Neuronal stem cell (in vitro differentiated cells): Measurements from ENCODE around the gene MDP1.
"Not testable (repeated sequence)": the region's sequence is repeated elsewhere in the genome, so short reads cannot be mapped to it uniquely, and the experiment has no call there.

Experiments
- DNase-seq: peaks from one replicate; pipeline ENCODE4 v3.0.0-alpha.2; 2013; ENCODE audit warnings: low spot score
- H2AFZ ChIP-seq: one replicate; pipeline ENCODE4 v1.6.1; 2013; ENCODE audit warnings: mild to moderate bottlenecking, low read length, inconsistent platforms
- H2AK5ac ChIP-seq: 2 replicates; pipeline ENCODE4 v1.6.1; 2013; ENCODE audit warnings: low read depth, mild to moderate bottlenecking, inconsistent platforms, low read length, moderate library complexity, mixed read lengths
- H2BK120ac ChIP-seq: 2 replicates; pipeline ENCODE4 v1.6.1; 2013; ENCODE audit warnings: low read depth, mild to moderate bottlenecking, inconsistent platforms, low read length, moderate library complexity, mixed read lengths
- H2BK12ac ChIP-seq: one replicate; pipeline ENCODE4 v1.6.1; 2013; ENCODE audit warnings: low read length, inconsistent platforms
- H2BK15ac ChIP-seq: 2 replicates; pipeline ENCODE4 v1.6.1; 2013; ENCODE audit warnings: mild to moderate bottlenecking, low read length, inconsistent platforms, mixed read lengths
- H2BK5ac ChIP-seq: one replicate; pipeline ENCODE4 v1.6.1; 2013; ENCODE audit warnings: inconsistent platforms, mild to moderate bottlenecking, low read length, moderate library complexity
- H3K14ac ChIP-seq: one replicate; pipeline ENCODE4 v1.6.1; 2013; ENCODE audit warnings: low read length, inconsistent platforms
- H3K18ac ChIP-seq: 2 replicates; pipeline ENCODE4 v1.6.1; 2013; ENCODE audit warnings: low read length, inconsistent platforms
- H3K23ac ChIP-seq: 2 replicates; pipeline ENCODE4 v1.6.1; 2013; ENCODE audit warnings: low read depth, mild to moderate bottlenecking, mixed read lengths, low read length, inconsistent platforms; ENCODE audit not compliant: poor library complexity
- H3K27ac ChIP-seq: replicated peaks from 3 replicates; pipeline ENCODE4 v1.5.1; 2013; ENCODE audit warnings: low read length, inconsistent platforms
- H3K27me3 ChIP-seq, 3 experiments: 2 replicates each; pipeline ENCODE4 v1.6.1; 2013; ENCODE audit warnings: low read length in 3 of 3, mild to moderate bottlenecking in 2 of 3, inconsistent platforms in 1 of 3, low read depth in 1 of 3, mixed read lengths in 1 of 3, moderate library complexity in 1 of 3; ENCODE audit not compliant: control insufficient read depth in 3 of 3, insufficient read depth in 3 of 3
- H3K36me3 ChIP-seq, 2 donors: replicated peaks in 1 of 2; 2 replicates each; pipeline ENCODE4 v1.6.1; 2013; ENCODE audit warnings: low read length in 2 of 2; ENCODE audit not compliant: control insufficient read depth in 2 of 2, insufficient read depth in 2 of 2
- H3K4ac ChIP-seq: 2 replicates; pipeline ENCODE4 v1.6.1; 2013; ENCODE audit warnings: inconsistent platforms, mild to moderate bottlenecking, low read length, moderate library complexity
- H3K4me1 ChIP-seq, 2 donors: 1 replicate in 1 of 2; 2 replicates in 1 of 2; pipeline ENCODE4 v1.6.1; 2013; ENCODE audit warnings: low read length in 2 of 2, low read depth in 1 of 2; ENCODE audit not compliant: control insufficient read depth in 2 of 2, insufficient read depth in 1 of 2
- H3K4me2 ChIP-seq: one replicate; pipeline ENCODE4 v1.6.1; 2013; ENCODE audit warnings: mild to moderate bottlenecking, low read length, inconsistent platforms; ENCODE audit not compliant: insufficient read depth, poor library complexity, severe bottlenecking
- H3K4me3 ChIP-seq, 2 donors: 2 replicates each; pipeline ENCODE4 v1.5.1; 2013; ENCODE audit warnings: low read length in 2 of 2, mild to moderate bottlenecking in 2 of 2, inconsistent platforms in 1 of 2, moderate library complexity in 1 of 2
- H3K79me1 ChIP-seq: one replicate; pipeline ENCODE4 v1.6.1; 2013; ENCODE audit warnings: low read depth, mild to moderate bottlenecking, inconsistent platforms, low read length, moderate library complexity
- H3K9ac ChIP-seq: one replicate; pipeline ENCODE4 v1.6.1; 2013; ENCODE audit warnings: mild to moderate bottlenecking, low read depth, low read length, inconsistent platforms; ENCODE audit not compliant: poor library complexity
- H3K9me3 ChIP-seq, 2 donors: replicated peaks in 1 of 2; 2 replicates each; pipeline versions ENCODE3 to v1.6.1; 2013; ENCODE audit warnings: low read length in 2 of 2, mild to moderate bottlenecking in 2 of 2, inconsistent platforms in 1 of 2, low read depth in 1 of 2, mixed read lengths in 1 of 2, moderate library complexity in 1 of 2; ENCODE audit not compliant: control insufficient read depth in 2 of 2, insufficient read depth in 1 of 2
- H4K8ac ChIP-seq: one replicate; pipeline ENCODE4 v1.6.1; 2013; ENCODE audit warnings: low read depth, mild to moderate bottlenecking, inconsistent platforms, low read length, moderate library complexity
- H4K91ac ChIP-seq: one replicate; pipeline ENCODE4 v1.6.1; 2013; ENCODE audit warnings: low read length, low read depth, mild to moderate bottlenecking, inconsistent platforms; ENCODE audit not compliant: poor library complexity
- WGBS, 2 donors: extraction: QIAGEN DNeasy Blood & Tissue Kit; methylation state at CpG; one replicate each; pipeline ENCODE4 v1.1.7; 2013; ENCODE audit warnings: missing lambda C conversion rate in 2 of 2, mixed read lengths in 1 of 2; ENCODE audit not compliant: insufficient read length in 2 of 2, insufficient replicate concordance in 1 of 2; ENCODE audit errors: extremely low coverage in 2 of 2; 5-methylcytosine and 5-hydroxymethylcytosine counted together

The MDP1 gene

DNA sequence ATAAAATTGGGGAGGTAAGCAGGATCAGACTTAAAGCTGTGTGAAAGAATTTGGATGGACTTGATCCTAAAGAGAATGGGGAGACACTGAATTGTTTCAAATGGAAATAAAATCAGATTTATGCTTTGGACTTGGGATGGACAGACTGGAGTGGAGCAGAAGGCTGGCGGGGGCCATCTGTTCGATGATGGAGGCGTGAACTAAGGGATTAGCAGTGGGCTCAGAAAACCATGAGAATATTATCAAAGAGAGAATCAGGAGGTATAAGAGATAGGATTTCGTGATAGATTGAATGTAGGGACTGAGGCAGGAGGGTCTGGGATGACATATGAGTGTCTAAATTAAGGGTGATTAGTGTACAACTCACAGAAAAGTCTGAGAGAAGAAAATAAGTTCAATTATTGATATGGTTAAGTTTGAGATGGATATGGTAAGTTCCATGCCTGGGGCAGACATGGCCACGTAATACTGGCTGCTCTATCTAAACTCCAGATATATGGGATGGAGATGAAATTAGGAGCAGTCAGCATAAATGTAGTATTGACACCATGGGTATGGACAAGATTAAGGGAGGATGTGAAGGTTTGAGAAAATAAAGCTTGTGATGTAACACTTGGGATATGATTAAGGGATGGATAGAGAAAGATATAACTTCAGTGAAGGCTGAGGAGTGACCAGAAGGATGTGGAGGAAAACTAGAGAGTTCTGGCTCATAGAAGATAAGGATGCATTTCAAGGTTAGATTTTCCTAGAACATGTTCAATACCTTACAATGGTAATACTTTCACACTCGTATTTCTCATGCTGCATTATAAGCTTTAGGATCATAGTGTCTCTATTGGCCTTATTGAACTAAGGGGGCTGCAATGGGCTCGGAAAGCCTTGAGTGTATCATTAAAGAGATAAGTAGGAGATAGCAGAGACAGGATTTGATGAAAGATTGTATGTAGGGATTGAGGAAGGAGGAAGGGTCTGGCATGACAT is 11.4 kb downstream of the MDP1 start:
- H2AK5ac ChIP-seq = no peak overlapping the region
- H3K36me3 ChIP-seq = peaks cover 33 to 78% of the 10 kb centered on the region in 2 donors
- no peak overlapping the region for H3K4me3 ChIP-seq
- H3K23ac ChIP-seq = no peak overlapping the region
- H3K4me1 ChIP-seq = no peaks in the 10 kb centered on the region
- no peak overlapping the region for H2BK5ac ChIP-seq
- no peak overlapping the region for H2AFZ ChIP-seq
- H3K9ac ChIP-seq = no peak overlapping the region
- DNase-seq = no peak
- no peak overlapping the region for H4K91ac ChIP-seq
- H2BK12ac ChIP-seq = no peak overlapping the region
- H3K18ac ChIP-seq = no peak overlapping the region
- H3K4me2 ChIP-seq = no peak overlapping the region
- no peak overlapping the region for H4K8ac ChIP-seq
- no peak overlapping the region for H2BK120ac ChIP-seq
- H3K14ac ChIP-seq = no peak overlapping the region
- no peak overlapping the region for H2BK15ac ChIP-seq
- H3K27ac ChIP-seq = no peak overlapping the region
- 100% methylated on average over 1 of the region's 7 CpGs for WGBS, 2 donors
- H3K9me3 ChIP-seq = peaks cover 3 to 7% of the 10 kb centered on the region in 2 donors
- H3K4ac ChIP-seq = no peak overlapping the region
- peaks cover 7% of the 10 kb centered on the region for H3K79me1 ChIP-seq
- no peaks in the 10 kb centered on the region for H3K27me3 ChIP-seq

DNA sequence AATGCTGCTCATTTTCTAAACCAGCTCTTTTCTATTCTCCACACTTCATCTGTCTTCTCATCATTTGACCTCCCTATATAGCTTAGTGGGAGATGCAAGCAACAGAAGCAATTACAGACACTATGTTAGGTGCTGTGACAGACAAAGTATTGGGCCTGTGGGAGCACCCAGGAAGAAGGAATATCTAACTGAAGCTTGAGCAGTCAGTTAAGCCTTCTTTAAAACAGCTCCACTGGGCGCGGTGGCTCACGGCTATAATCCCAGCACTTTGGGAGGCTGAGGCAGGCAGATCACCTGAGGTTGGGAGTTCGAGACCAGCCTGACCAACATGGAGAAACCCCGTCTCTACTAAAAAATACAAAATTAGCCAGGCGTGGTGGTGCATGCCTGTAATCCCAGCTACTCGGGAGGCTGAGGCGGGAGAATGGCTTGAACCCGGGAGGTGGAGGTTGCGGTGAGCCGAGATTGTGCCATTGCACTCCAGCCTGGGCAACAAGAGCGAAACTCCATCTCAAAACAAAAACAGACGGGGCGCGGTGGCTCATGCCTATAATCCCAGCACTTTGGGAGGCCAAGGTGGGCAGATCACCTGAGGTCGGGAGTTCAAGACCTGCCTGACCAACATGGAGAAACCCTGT is 12.5 kb downstream of the MDP1 start:
- not testable (repeated sequence) for H3K14ac ChIP-seq, H4K8ac ChIP-seq, H3K23ac ChIP-seq, H2BK5ac ChIP-seq, H2AFZ ChIP-seq, H3K18ac ChIP-seq, H3K4ac ChIP-seq, H3K4me2 ChIP-seq, H2BK15ac ChIP-seq, H2BK12ac ChIP-seq, H3K9me3 ChIP-seq, H4K91ac ChIP-seq, H2AK5ac ChIP-seq, DNase-seq, H2BK120ac ChIP-seq, H3K4me1 ChIP-seq, H3K4me3 ChIP-seq, H3K27me3 ChIP-seq, H3K79me1 ChIP-seq, H3K27ac ChIP-seq, H3K9ac ChIP-seq
- peaks cover 28 to 78% of the 10 kb centered on the region in 2 donors for H3K36me3 ChIP-seq
- WGBS, 2 donors = no CpG with 5 or more reads among the region's 16 CpGs

DNA sequence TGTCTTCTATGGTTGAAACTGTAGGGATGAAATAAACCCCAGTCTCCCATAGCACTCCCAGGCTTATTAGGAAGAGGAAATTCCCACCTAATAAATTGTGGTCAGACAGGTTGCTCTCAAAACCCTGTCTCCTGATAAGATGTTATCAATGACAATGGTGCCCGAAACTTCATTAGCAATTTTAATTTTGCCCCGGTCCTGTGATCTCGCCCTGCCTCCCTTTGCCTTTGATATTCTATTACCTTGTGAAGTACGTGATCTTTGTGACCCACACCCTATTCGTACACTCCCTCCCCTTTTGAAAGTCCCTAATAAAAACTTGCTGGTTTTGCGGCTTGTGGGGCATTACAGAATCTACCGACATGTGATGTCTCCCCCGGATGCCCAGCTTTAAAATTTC is 13.3 kb downstream of the MDP1 start:
- DNase-seq, H3K18ac ChIP-seq, H3K27ac ChIP-seq, H2BK12ac ChIP-seq, H4K8ac ChIP-seq, H3K9ac ChIP-seq, H3K4me2 ChIP-seq, H2AK5ac ChIP-seq, H3K79me1 ChIP-seq, H3K4me3 ChIP-seq, H3K27me3 ChIP-seq, H2BK120ac ChIP-seq, H4K91ac ChIP-seq, H3K4me1 ChIP-seq, H3K23ac ChIP-seq, H2AFZ ChIP-seq, H3K9me3 ChIP-seq, H2BK15ac ChIP-seq, H3K14ac ChIP-seq, H3K4ac ChIP-seq, H2BK5ac ChIP-seq: not testable (repeated sequence)
- WGBS, 2 donors = no CpG with 5 or more reads among the region's 8 CpGs
- peaks cover 24 to 70% of the 10 kb centered on the region in 2 donors for H3K36me3 ChIP-seq
